ENCODE results near the gene GBF1.
"Not testable (repeated sequence)": the region's sequence is repeated elsewhere in the genome, so short reads cannot be mapped to it uniquely, and the experiment has no call there.

GBF1 gene

GRCh38 chr10:102213599-102213998 lies 31.7 kb upstream of the GBF1 start:
- H3K4me3 ChIP-seq (ENCODE audit: low read length in 2 of 2); H3K9me3 ChIP-seq (replicated peaks in 1 of 2; ENCODE audit: control insufficient read depth in 2 of 2, insufficient read depth in 1 of 2, low read depth in 1 of 2, low read length in 2 of 2); H3K36me3 ChIP-seq (replicated peaks in 1 of 2; ENCODE audit: control insufficient read depth in 2 of 2, insufficient read depth in 2 of 2, low read length in 2 of 2); H4K91ac ChIP-seq (ENCODE audit: low read depth, low read length, poor library complexity); H3K27ac ChIP-seq (replicated peaks; ENCODE audit: low read length); H4K8ac ChIP-seq (ENCODE audit: low read depth, low read length); DNase-seq (ENCODE audit: low spot score); H3K14ac ChIP-seq (ENCODE audit: low read length); H3K23ac ChIP-seq (ENCODE audit: low read depth, low read length, poor library complexity); H2BK5ac ChIP-seq (ENCODE audit: low read length); H2BK12ac ChIP-seq (ENCODE audit: low read length); H2AK5ac ChIP-seq (ENCODE audit: low read depth, low read length); H2AFZ ChIP-seq (ENCODE audit: low read length); H3K4me2 ChIP-seq (ENCODE audit: insufficient read depth, low read length, poor library complexity, severe bottlenecking); H3K4ac ChIP-seq (ENCODE audit: low read length); H3K27me3 ChIP-seq (ENCODE audit: control insufficient read depth in 3 of 3, insufficient read depth in 3 of 3, low read depth in 1 of 3, low read length in 3 of 3); H2BK120ac ChIP-seq (ENCODE audit: low read depth, low read length); H3K9ac ChIP-seq (ENCODE audit: low read depth, low read length, poor library complexity); H3K4me1 ChIP-seq (ENCODE audit: control insufficient read depth in 2 of 2, insufficient read depth in 1 of 2, low read depth in 1 of 2, low read length in 2 of 2); H3K79me1 ChIP-seq (ENCODE audit: low read depth, low read length); H3K18ac ChIP-seq (ENCODE audit: low read length); H2BK15ac ChIP-seq (ENCODE audit: low read length): not testable (repeated sequence)
- WGBS, 2 donors (ENCODE audit: extremely low coverage in 2 of 2, insufficient read length in 2 of 2, insufficient replicate concordance in 1 of 2): no CpG with 5 or more reads among the region's 4 CpGs

GRCh38 chr10:102219370-102219769 lies 26.0 kb upstream of the GBF1 start:
- H2AK5ac ChIP-seq (ENCODE audit: low read depth, low read length): no peak overlapping the region

GRCh38 chr10:102220612-102221011 lies 24.7 kb upstream of the GBF1 start:
- Histone ChIP-seq H3K27ac (replicated peaks; ENCODE audit: low read length) (no peak overlapping the region), H2AK5ac (ENCODE audit: low read depth, low read length) (no peak overlapping the region), H3K23ac (ENCODE audit: low read depth, low read length, poor library complexity) (no peak overlapping the region), H2BK5ac (ENCODE audit: low read length) (no peak overlapping the region), H2BK120ac (ENCODE audit: low read depth, low read length) (no peak overlapping the region), H2BK15ac (ENCODE audit: low read length) (no peak overlapping the region), H2AFZ (ENCODE audit: low read length) (no peak overlapping the region), H2BK12ac (ENCODE audit: low read length) (no peak overlapping the region), H3K4ac (ENCODE audit: low read length) (no peak overlapping the region), H3K14ac (ENCODE audit: low read length) (no peak overlapping the region), H4K91ac (ENCODE audit: low read depth, low read length, poor library complexity) (no peak overlapping the region), H3K27me3 (ENCODE audit: control insufficient read depth in 3 of 3, insufficient read depth in 3 of 3, low read depth in 1 of 3, low read length in 3 of 3) (peaks cover 0 to 11% (median 6%) of the 10 kb centered on the region in 3 experiments), H3K4me1 (ENCODE audit: control insufficient read depth in 2 of 2, insufficient read depth in 1 of 2, low read depth in 1 of 2, low read length in 2 of 2) (peaks cover under 1% of the 10 kb centered on the region in 2 donors), H3K79me1 (ENCODE audit: low read depth, low read length) (no peaks in the 10 kb centered on the region), H3K4me2 (ENCODE audit: insufficient read depth, low read length, poor library complexity, severe bottlenecking) (no peak overlapping the region), H3K4me3 (ENCODE audit: low read length in 2 of 2) (no peak overlapping the region), H4K8ac (ENCODE audit: low read depth, low read length) (no peak overlapping the region), H3K36me3 (replicated peaks in 1 of 2; ENCODE audit: control insufficient read depth in 2 of 2, insufficient read depth in 2 of 2, low read length in 2 of 2) (no peaks in the 10 kb centered on the region), H3K9ac (ENCODE audit: low read depth, low read length, poor library complexity) (no peak overlapping the region), H3K18ac (ENCODE audit: low read length) (no peak overlapping the region), H3K9me3 (replicated peaks in 1 of 2; ENCODE audit: control insufficient read depth in 2 of 2, insufficient read depth in 1 of 2, low read depth in 1 of 2, low read length in 2 of 2) (no peaks in the 10 kb centered on the region)
- no peak for DNase-seq (ENCODE audit: low spot score)

More at GRCh38 chr10:102219370-102219769, 26.0 kb upstream of the GBF1 start:
- no peak overlapping the region for H3K14ac ChIP-seq (ENCODE audit: low read length)
- H4K8ac ChIP-seq (ENCODE audit: low read depth, low read length): no peak overlapping the region
- no peak overlapping the region for H3K4me3 ChIP-seq (ENCODE audit: low read length in 2 of 2)
- no peak for DNase-seq (ENCODE audit: low spot score)
- no peak overlapping the region for H2AFZ ChIP-seq (ENCODE audit: low read length)
- H3K9me3 ChIP-seq (replicated peaks in 1 of 2; ENCODE audit: control insufficient read depth in 2 of 2, insufficient read depth in 1 of 2, low read depth in 1 of 2, low read length in 2 of 2): no peaks in the 10 kb centered on the region
- no peak overlapping the region for H2BK12ac ChIP-seq (ENCODE audit: low read length)
- no peaks in the 10 kb centered on the region for H3K36me3 ChIP-seq (replicated peaks in 1 of 2; ENCODE audit: control insufficient read depth in 2 of 2, insufficient read depth in 2 of 2, low read length in 2 of 2)
- H3K27ac ChIP-seq (replicated peaks; ENCODE audit: low read length): no peak overlapping the region
- no peak overlapping the region for H4K91ac ChIP-seq (ENCODE audit: low read depth, low read length, poor library complexity)
- H3K9ac ChIP-seq (ENCODE audit: low read depth, low read length, poor library complexity): no peak overlapping the region
- H2BK120ac ChIP-seq (ENCODE audit: low read depth, low read length): no peak overlapping the region
- H2BK5ac ChIP-seq (ENCODE audit: low read length): no peak overlapping the region
- H3K4me1 ChIP-seq (ENCODE audit: control insufficient read depth in 2 of 2, insufficient read depth in 1 of 2, low read depth in 1 of 2, low read length in 2 of 2): no peaks in the 10 kb centered on the region
- no peak overlapping the region for H3K23ac ChIP-seq (ENCODE audit: low read depth, low read length, poor library complexity)
- H3K18ac ChIP-seq (ENCODE audit: low read length): no peak overlapping the region
- WGBS, 2 donors (ENCODE audit: extremely low coverage in 2 of 2, insufficient read length in 2 of 2, insufficient replicate concordance in 1 of 2): no CpG with 5 or more reads among the region's 5 CpGs
- no peak overlapping the region for H2BK15ac ChIP-seq (ENCODE audit: low read length)
- H3K4ac ChIP-seq (ENCODE audit: low read length): no peak overlapping the region
- H3K79me1 ChIP-seq (ENCODE audit: low read depth, low read length): no peaks in the 10 kb centered on the region
- peaks cover 0 to 11% (median 0%) of the 10 kb centered on the region in 3 experiments for H3K27me3 ChIP-seq (ENCODE audit: control insufficient read depth in 3 of 3, insufficient read depth in 3 of 3, low read depth in 1 of 3, low read length in 3 of 3)
- no peak overlapping the region for H3K4me2 ChIP-seq (ENCODE audit: insufficient read depth, low read length, poor library complexity, severe bottlenecking)

- Histone ChIP-seq H3K4me1 (ENCODE audit: control insufficient read depth in 2 of 2, insufficient read depth in 1 of 2, low read depth in 1 of 2, low read length in 2 of 2) (peaks cover 4% of the 10 kb centered on the region in 2 donors), H4K8ac (ENCODE audit: low read depth, low read length) (no peak overlapping the region), H2BK5ac (ENCODE audit: low read length) (no peak overlapping the region), H3K27ac (replicated peaks; ENCODE audit: low read length) (no peak overlapping the region), H2BK120ac (ENCODE audit: low read depth, low read length) (no peak overlapping the region), H3K4me3 (ENCODE audit: low read length in 2 of 2) (no peak overlapping the region), H3K9ac (ENCODE audit: low read depth, low read length, poor library complexity) (no peak overlapping the region), H2BK12ac (ENCODE audit: low read length) (no peak overlapping the region), H2BK15ac (ENCODE audit: low read length) (no peak overlapping the region), H3K36me3 (replicated peaks in 1 of 2; ENCODE audit: control insufficient read depth in 2 of 2, insufficient read depth in 2 of 2, low read length in 2 of 2) (no peaks in the 10 kb centered on the region), H2AFZ (ENCODE audit: low read length) (no peak overlapping the region), H3K27me3 (ENCODE audit: control insufficient read depth in 3 of 3, insufficient read depth in 3 of 3, low read depth in 1 of 3, low read length in 3 of 3) (peaks cover 2 to 27% (median 26%) of the 10 kb centered on the region in 3 experiments), H3K14ac (ENCODE audit: low read length) (no peak overlapping the region), H4K91ac (ENCODE audit: low read depth, low read length, poor library complexity) (no peak overlapping the region), H3K79me1 (ENCODE audit: low read depth, low read length) (no peaks in the 10 kb centered on the region), H3K9me3 (replicated peaks in 1 of 2; ENCODE audit: control insufficient read depth in 2 of 2, insufficient read depth in 1 of 2, low read depth in 1 of 2, low read length in 2 of 2) (peaks cover 0 to 3% of the 10 kb centered on the region in 2 donors), H3K18ac (ENCODE audit: low read length) (no peak overlapping the region), H2AK5ac (ENCODE audit: low read depth, low read length) (no peak overlapping the region), H3K4ac (ENCODE audit: low read length) (no peak overlapping the region), H3K4me2 (ENCODE audit: insufficient read depth, low read length, poor library complexity, severe bottlenecking) (no peak overlapping the region), H3K23ac (ENCODE audit: low read depth, low read length, poor library complexity) (no peak overlapping the region)
- DNase-seq (ENCODE audit: low spot score): no peak
- no CpG with 5 or more reads among the region's 5 CpGs for WGBS, 2 donors (ENCODE audit: extremely low coverage in 2 of 2, insufficient read length in 2 of 2, insufficient replicate concordance in 1 of 2)
Measured at GRCh38 chr10:102222797-102223196, 22.5 kb upstream of the GBF1 start.
